ENCODE results near the gene KRT7. TPM values are rescaled to one million over a fixed set of nuclear protein-coding genes. Genes with fewer than 3 reads are reported as not detected.
"Not testable (repeated sequence)": the region's sequence is repeated elsewhere in the genome, so short reads cannot be mapped to it uniquely, and the experiment has no call there.

The KRT7 gene
- total RNA-seq, 1 donor from 2014 or later = not detected

- DNase-seq (ENCODE audit: low spot score in 2 of 2) (no peak), FAIRE-seq (no peak)
Observed at GRCh38 chr12:52252728-52253343, 19.8 kb downstream of the KRT7 start.

- no peak for FAIRE-seq
Observed at GRCh38 chr12:52253391-52254179, 20.5 kb downstream of the KRT7 start.

GRCh38 chr12:52254180-52254964, 21.3 kb downstream of the KRT7 start:
- no peak for DNase-seq (ENCODE audit: low spot score in 2 of 2)
- no peak for FAIRE-seq

More at GRCh38 chr12:52253391-52254179, 20.5 kb downstream of the KRT7 start:
- no peak for DNase-seq (ENCODE audit: low spot score in 2 of 2)

- no peak for FAIRE-seq
Observed at GRCh38 chr12:52254965-52255751, 22.1 kb downstream of the KRT7 start.

GRCh38 chr12:52255926-52256583, 23.0 kb downstream of the KRT7 start:
- DNase-seq (ENCODE audit: low spot score in 2 of 2) (no peak), FAIRE-seq (no peak)

More at GRCh38 chr12:52254965-52255751, 22.1 kb downstream of the KRT7 start:
- no peak for DNase-seq (ENCODE audit: low spot score in 2 of 2)

- no peak for DNase-seq (ENCODE audit: low spot score in 2 of 2)
- no peak for FAIRE-seq
Observed at GRCh38 chr12:52256584-52256935, 23.5 kb downstream of the KRT7 start.

- no peak for FAIRE-seq
- no peak for DNase-seq (ENCODE audit: low spot score in 2 of 2)
Observed at GRCh38 chr12:52257074-52257551, 24.1 kb downstream of the KRT7 start.

- FAIRE-seq; DNase-seq (ENCODE audit: low spot score in 2 of 2): not testable (repeated sequence)
Observed at GRCh38 chr12:52257922-52258321, 24.9 kb downstream of the KRT7 start.

- no peak for FAIRE-seq
- no peak for DNase-seq (ENCODE audit: low spot score in 2 of 2)
Observed at GRCh38 chr12:52258335-52258901, 25.4 kb downstream of the KRT7 start.

- no peak for FAIRE-seq
- peak in 1 of 2 donors; percentile 12 for DNase-seq (ENCODE audit: low spot score in 2 of 2)
Observed at GRCh38 chr12:52259657-52260243, 26.7 kb downstream of the KRT7 start.

- DNase-seq (ENCODE audit: low spot score in 2 of 2) (peak in 1 of 2 donors; percentile 60), FAIRE-seq (no peak)
Observed at GRCh38 chr12:52260361-52261207, 27.5 kb downstream of the KRT7 start.

GRCh38 chr12:52261208-52261484, 28.1 kb downstream of the KRT7 start:
- FAIRE-seq (no peak), DNase-seq (ENCODE audit: low spot score in 2 of 2) (no peak)

- FAIRE-seq (no peak), DNase-seq (ENCODE audit: low spot score in 2 of 2) (no peak)
Observed at GRCh38 chr12:52262286-52262685, 29.2 kb downstream of the KRT7 start.

- FAIRE-seq (no peak), DNase-seq (ENCODE audit: low spot score in 2 of 2) (no peak)
Observed at GRCh38 chr12:52263761-52264434, 30.9 kb downstream of the KRT7 start.

GRCh38 chr12:52264435-52264825, 31.4 kb downstream of the KRT7 start:
- FAIRE-seq (no peak), DNase-seq (ENCODE audit: low spot score in 2 of 2) (no peak)

GRCh38 chr12:52266514-52266913, 33.5 kb downstream of the KRT7 start:
- no peak for FAIRE-seq
- DNase-seq (ENCODE audit: low spot score in 2 of 2) = no peak

GRCh38 chr12:52267266-52267665, 34.2 kb downstream of the KRT7 start:
- no peak for FAIRE-seq
- no peak for DNase-seq (ENCODE audit: low spot score in 2 of 2)

GRCh38 chr12:52267699-52268098, 34.7 kb downstream of the KRT7 start:
- no peak for FAIRE-seq

More at GRCh38 chr12:52267699-52268098, 34.7 kb downstream of the KRT7 start:
- no peak for DNase-seq (ENCODE audit: low spot score in 2 of 2)
